ENCODE data around the gene CLK2. TPM values are rescaled to one million over a fixed set of nuclear protein-coding genes. Genes with fewer than 3 reads are reported as not detected.
"Not testable (repeated sequence)": the region's sequence is repeated elsewhere in the genome, so short reads cannot be mapped to it uniquely, and the experiment has no call there.

Gene CLK2
- total RNA-seq, 1 experiment from 2014 or later: 35.2 TPM

DNA sequence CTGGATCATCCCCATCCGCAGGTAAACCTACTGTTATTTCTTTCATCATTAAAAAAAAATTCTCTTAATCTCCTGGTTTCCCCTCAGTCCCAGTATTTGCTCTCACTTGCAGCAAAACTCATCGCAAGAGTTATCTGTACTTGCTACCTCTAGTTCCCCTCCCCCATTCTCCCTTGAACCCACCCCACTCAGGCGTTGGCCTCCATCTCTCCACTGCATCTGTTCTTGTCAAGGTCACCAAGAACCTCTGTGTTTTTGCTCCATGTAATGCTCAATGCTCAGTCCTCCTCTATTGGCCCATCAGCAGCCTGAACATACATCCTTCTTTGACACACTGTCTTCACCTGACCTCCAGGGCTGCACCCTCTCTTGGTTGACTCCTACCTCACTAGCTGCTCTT lies 23.4 kb upstream of the CLK2 start:
- DNase-seq (ENCODE audit: low spot score): no peak

DNA sequence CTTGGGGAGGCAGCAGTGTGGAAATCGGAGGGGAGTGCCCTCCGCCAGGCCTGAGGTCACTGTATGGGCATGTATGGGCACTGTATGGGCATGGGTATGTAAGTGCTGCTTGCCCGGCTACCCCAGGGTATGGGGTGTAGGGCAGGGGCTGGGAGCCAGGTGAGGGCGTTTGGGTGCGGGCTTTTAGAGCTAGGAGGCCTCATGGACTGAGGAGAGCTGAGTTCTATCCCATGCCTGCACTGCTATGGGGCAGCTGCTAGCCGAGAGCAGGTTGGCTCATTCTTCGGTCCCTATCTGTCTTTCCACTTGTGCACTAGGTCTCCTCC lies 22.6 kb upstream of the CLK2 start:
- DNase-seq (ENCODE audit: low spot score): no peak

DNA sequence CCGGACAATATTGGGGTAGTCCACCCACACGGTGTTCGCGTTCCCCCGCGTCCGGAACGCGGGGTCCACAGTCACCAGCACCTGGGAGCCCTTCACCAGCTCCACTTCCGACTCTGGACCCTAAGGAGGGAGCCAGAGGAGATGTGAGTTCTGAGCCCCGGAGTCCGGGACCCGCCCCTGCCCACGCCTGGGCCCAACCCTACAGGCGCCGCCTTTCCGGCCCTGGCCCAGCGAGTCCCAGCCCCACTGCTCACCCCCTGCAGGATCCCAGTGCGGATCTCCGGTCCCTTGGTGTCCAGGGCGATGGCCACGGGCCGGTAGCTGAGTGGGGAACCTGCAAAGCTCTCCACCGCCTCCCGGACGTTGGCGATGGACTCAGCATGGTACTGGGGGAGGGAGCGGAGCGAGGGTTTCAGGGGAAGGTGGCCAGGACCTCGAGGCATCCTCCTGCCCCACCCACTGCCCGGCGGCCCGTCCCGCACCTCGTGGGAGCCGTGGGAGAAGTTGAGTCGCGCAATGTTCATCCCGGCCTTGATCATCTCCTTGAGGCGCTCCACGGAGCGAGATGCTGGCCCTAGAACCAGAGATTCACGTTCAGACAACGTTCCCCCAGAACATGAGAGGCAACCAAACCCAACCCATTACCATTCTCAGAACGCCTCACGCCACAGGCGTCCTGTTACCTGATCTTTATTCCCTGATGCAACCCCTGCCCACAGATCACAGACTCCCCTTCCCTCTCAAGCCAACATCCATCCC lies 22.1 kb upstream of the CLK2 start:
- no peak for DNase-seq (ENCODE audit: low spot score)

GRCh38 chr1:155294520-155295182 lies 21.3 kb upstream of the CLK2 start:
- no peak for DNase-seq (ENCODE audit: low spot score)

DNA sequence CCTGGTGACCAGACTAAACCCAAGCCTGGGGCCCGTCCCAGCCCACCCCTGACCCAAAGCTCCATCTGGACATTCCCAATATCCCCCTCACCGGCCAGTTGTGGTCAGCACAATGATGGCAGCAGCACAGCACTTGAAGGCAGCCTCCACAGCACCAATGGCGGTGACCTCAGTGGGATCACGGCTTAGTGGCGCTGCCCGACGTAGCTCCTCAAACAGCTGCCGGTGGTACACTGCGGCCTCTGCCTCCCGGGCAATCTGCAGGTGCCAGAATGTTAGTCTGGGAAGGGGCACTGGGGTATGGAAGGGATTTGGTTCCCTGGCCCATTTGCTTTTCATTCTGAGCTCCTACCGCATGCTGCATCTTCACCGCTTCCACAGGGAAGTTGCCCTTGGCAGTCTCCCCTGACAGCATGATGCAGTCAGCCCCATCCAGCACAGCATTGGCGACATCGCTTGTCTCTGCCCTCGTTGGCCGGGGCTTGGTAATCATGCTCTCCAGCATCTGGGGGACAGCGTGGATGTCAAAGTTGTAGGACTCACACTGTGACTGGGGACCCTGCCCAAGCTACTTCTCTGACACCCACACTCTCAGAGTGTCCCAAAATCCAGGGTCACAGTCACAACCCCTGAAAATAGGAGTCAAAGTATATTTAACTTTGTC lies 19.9 kb upstream of the CLK2 start:
- DNase-seq (ENCODE audit: low spot score): no peak

GRCh38 chr1:155291006-155291405 lies 17.7 kb upstream of the CLK2 start:
- not testable (repeated sequence) for DNase-seq (ENCODE audit: low spot score)

DNA sequence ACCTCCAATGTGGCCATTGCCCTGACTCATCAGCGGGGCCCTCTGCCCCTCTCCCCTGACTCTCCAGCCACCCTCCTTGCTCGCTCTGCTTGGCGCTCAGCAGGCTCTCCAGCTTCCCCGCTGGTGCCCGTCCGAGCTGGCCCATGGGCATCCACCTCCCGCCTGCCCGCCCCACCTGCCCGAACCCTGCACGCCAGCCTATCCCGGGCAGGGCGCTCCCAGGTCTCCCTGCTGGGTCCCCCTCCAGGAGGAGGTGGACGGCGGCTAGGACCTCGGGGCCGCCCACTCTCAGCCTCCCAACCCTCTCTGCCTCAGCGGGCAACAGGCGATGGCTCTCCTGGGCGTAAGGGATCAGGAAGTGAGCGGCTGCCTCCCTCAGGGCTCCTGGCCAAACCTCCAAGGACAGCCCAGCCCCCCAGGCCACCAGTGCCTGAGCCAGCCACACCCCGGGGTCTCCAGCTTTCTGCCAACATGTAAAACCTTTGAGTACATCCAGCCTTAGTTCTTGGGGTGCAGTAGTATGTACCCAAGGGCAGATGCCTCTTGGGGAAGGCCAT lies 14.8 kb upstream of the CLK2 start:
- DNase-seq (ENCODE audit: low spot score): no peak

GRCh38 chr1:155286544-155286943 lies 13.2 kb upstream of the CLK2 start:
- DNase-seq (ENCODE audit: low spot score): no peak

GRCh38 chr1:155285631-155286044 lies 12.3 kb upstream of the CLK2 start:
- no peak for DNase-seq (ENCODE audit: low spot score)

GRCh38 chr1:155285063-155285462 lies 11.8 kb upstream of the CLK2 start:
- DNase-seq (ENCODE audit: low spot score): no peak

- DNase-seq (ENCODE audit: low spot score): no peak
Measured at GRCh38 chr1:155284476-155284875, 11.2 kb upstream of the CLK2 start.

DNA sequence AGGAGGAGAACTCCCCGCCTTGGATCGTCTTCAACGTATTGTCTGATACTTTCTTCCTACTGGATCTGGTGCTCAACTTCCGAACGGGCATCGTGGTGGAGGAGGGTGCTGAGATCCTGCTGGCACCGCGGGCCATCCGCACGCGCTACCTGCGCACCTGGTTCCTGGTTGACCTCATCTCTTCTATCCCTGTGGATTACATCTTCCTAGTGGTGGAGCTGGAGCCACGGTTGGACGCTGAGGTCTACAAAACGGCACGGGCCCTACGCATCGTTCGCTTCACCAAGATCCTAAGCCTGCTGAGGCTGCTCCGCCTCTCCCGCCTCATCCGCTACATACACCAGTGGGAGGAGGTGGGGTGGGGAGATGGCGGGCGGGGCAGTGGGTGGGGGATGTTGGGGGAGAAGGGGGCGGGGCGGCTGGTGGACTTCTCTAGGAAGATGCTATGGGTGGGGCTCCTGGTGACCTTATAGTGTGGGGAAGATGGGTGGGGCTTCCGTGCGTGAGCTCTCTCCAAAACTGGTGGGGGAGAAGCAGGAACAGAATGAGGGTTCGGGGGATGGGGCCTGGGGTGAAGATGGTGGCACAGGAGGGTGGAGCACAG lies 9.3 kb upstream of the CLK2 start:
- no peak for DNase-seq (ENCODE audit: low spot score)

- DNase-seq (ENCODE audit: low spot score): no peak
Measured at GRCh38 chr1:155279268-155279667, 6.0 kb upstream of the CLK2 start.

GRCh38 chr1:155278689-155279160 lies 5.4 kb upstream of the CLK2 start:
- no peak for DNase-seq (ENCODE audit: low spot score)

GRCh38 chr1:155277902-155278688 lies 4.8 kb upstream of the CLK2 start:
- peak; percentile 60 for DNase-seq (ENCODE audit: low spot score)

DNA sequence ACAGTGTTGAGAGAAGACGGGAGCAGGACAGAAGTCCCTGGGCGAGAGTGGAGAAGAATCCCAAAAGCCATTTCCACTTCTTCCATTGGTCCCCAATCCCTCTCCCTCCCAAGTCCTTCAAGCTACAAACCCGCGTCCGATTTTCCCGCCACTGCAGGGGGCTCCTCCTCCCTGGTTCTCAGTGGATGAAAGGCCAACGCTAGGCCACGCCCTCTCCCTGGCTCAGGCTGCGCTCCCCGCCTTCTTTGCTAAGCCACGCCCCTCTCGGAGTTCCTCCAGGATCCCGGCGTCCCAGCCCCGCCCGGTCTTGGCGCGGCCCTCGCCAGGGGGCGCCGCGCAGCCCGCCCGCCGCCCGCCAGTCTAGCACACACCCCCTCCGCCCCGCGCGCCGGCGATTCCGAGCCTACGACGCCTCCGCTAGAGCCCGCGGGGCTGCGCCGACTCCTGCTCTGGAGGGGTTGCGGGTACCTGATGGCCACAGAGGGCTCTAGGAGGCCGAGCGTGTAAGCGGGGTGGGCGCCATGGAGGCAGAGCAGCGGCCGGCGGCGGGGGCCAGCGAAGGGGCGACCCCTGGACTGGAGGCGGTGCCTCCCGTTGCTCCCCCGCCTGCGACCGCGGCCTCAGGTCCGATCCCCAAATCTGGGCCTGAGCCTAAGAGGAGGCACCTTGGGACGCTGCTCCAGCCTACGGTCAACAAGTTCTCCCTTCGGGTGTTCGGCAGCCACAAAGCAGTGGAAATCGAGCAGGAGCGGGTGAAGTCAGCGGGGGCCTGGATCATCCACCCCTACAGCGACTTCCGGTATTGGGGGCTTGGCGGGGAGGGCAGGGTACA lies 4.0 kb upstream of the CLK2 start, which contains the start of gene HCN3:
Gene HCN3 (plus strand): TSS at position 394 of the 832 bp plus-strand sequence. CDS start 128 bp downstream, at position 522.
- DNase-seq (ENCODE audit: low spot score): peak; percentile 98

DNA sequence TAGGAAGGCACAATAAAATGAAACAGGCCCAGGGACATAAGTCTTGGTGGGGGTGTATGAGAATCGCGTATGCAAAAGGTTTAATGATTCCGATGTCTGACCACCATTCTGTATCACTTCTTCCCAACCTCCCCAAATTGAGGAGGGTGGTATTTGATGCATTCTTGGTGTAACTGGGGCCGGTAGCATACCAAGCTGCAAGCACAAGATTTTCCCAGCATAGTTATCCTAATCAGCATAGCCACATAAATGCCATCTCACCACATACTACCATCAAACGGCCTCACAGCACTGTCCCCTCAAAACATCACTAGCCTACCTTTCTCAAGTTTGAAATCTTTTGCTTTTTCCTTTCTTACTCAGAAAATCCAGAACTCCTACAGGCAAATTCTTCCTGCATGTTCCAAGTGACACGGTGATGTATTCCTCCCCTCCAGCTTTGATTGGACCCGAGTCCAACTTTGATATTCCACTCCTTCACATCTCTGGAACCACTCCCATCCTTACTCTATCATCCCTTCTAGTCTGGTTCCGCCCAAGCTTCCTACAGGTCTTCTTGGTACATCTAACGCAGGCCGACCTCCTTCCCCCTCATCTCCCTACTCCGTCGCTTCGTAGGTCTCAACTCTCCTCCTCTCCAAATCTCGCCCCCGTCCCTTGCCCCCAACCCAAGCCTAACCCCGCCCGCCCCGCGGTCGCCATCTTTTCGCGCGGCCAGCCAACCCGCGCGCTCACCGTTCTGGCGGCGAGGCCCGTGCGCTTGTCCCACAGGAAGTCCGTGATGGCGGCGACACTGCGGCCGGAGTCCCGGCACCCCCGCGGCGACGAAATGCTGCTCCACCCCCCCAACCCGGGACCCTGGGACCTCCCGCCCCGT lies 600 bp downstream of the CLK2 start:
- DNase-seq (ENCODE audit: low spot score): peak; percentile 58

- DNase-seq (ENCODE audit: low spot score): no peak
Measured at GRCh38 chr1:155269381-155269780, 3.9 kb downstream of the CLK2 start.

DNA sequence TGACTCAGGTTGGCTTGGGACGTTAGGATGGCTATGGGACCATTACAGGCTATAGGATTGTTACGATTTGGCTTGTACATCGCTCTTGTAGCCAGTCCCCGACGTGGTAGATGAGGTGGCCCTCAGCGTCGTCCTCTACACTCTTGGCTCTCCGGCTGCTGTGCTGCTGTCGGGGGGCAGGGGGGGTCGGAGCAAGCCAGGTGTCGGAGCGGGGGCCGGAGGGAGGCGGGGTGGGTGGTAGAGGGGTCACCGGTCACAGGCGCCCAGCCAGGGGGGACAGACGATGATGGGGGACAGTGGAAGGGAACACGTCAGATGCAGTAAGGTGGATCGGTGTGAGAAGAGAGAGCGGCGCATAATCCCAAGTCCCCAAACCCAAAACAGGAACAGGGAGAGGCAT lies 4.7 kb downstream of the CLK2 start:
- DNase-seq (ENCODE audit: low spot score): no peak

All from HT-29 (cell line).